GM12878 (cell line): ENCODE data around the gene ZNF526. TPM values are rescaled to one million over a fixed set of nuclear protein-coding genes. Genes with fewer than 3 reads are reported as not detected.

Experiments used
- ATAC-seq: fragments of 200-7000 bp; cut with Tn5 transposase; 3 replicates; pipeline ENCODE4 v1.9.1; 2020; ENCODE audit warnings: mild to moderate bottlenecking, moderate library complexity
- BruUV-seq: library from RNA; stranded (reverse); fragments of 400-500 nt; replicated peaks from 2 replicates; lab custom pipeline; 2021; lab: Mats Ljungman, UMichigan
- CTCF ChIA-PET: fragments of 300-600 bp; sonication (Branson Sonifier 250); formaldehyde crosslinking; extraction: SDS; loops from one replicate; lab custom pipeline; 2021; ENCODE audit warnings: inconsistent platforms; lab: Yijun Ruan, JAX
- POLR2A ChIA-PET: fragments of 350-600 bp; formaldehyde crosslinking; extraction: SDS; loops from one replicate; lab custom pipeline; 2021; ENCODE audit warnings: inconsistent platforms; lab: Charles Lee
- RAD21 ChIA-PET: fragments of 300-600 bp; sonication (Branson Sonifier 250); formaldehyde crosslinking; loops from one replicate; lab custom pipeline; 2023; ENCODE audit warnings: antibody characterized with exemption; ENCODE audit not compliant: unreplicated experiment; lab: Charles Lee
- SMC1A ChIA-PET: fragments of 300-600 bp; sonication (Branson Sonifier 250); formaldehyde crosslinking; loops from one replicate; lab custom pipeline; 2023; ENCODE audit not compliant: unreplicated experiment, uncharacterized antibody; lab: Charles Lee
- DNase-seq: peaks from one replicate; pipeline ENCODE4 v3.0.0-alpha.2; 2011; ENCODE audit warnings: low read depth, low spot score
- FAIRE-seq: peaks from 3 replicates; lab custom pipeline; 2011; peaks lifted over from hg19 to GRCh38; lab: Jason Lieb, UNC
- H2AFZ ChIP-seq: 2 replicates; pipeline ENCODE4 v1.6.0; 2011; ENCODE audit warnings: low read depth, low read length, control low read depth; ENCODE audit not compliant: control insufficient read depth
- H3K27ac ChIP-seq: 2 replicates; pipeline ENCODE4 v1.5.1; 2011; ENCODE audit warnings: control low read depth; ENCODE audit not compliant: control insufficient read depth, insufficient read depth
- H3K27me3 ChIP-seq, 2 experiments: replicated peaks in 1 of 2; 2 replicates each; pipeline versions ENCODE4 v1.6.0 to v1.6.1; 2011; ENCODE audit warnings: low read length in 1 of 2; ENCODE audit not compliant: control insufficient read depth in 2 of 2, insufficient read depth in 2 of 2
- H3K36me3 ChIP-seq, 2 experiments: 2 replicates each; pipeline ENCODE4 v1.5.1; 2011; ENCODE audit warnings: low read length in 1 of 2; ENCODE audit not compliant: control insufficient read depth in 2 of 2, insufficient read depth in 2 of 2
- H3K4me1 ChIP-seq: 2 replicates; pipeline ENCODE4 v1.6.1; 2011; ENCODE audit warnings: mild to moderate bottlenecking, low read length, moderate library complexity, mixed read lengths; ENCODE audit not compliant: control insufficient read depth, insufficient read depth
- H3K4me2 ChIP-seq: 2 replicates; pipeline ENCODE4 v1.6.0; 2011; ENCODE audit warnings: control low read depth; ENCODE audit not compliant: control insufficient read depth, insufficient read depth
- H3K4me3 ChIP-seq: fragments of 200-600 bp; sonication (generic); 2 replicates; pipeline ENCODE4 v1.5.1; 2016
- H3K79me2 ChIP-seq: 2 replicates; pipeline ENCODE4 v1.6.0; 2011; ENCODE audit warnings: low read length; ENCODE audit not compliant: control insufficient read depth, insufficient read depth
- H3K9ac ChIP-seq: 2 replicates; pipeline ENCODE4 v1.8.0; 2011; ENCODE audit warnings: low read length, control low read depth, mixed read lengths; ENCODE audit not compliant: control insufficient read depth, insufficient read depth
- H3K9me3 ChIP-seq: replicated peaks from 3 replicates; pipeline ENCODE4 v1.5.1; 2011; ENCODE audit warnings: mild to moderate bottlenecking, low read length; ENCODE audit not compliant: control insufficient read depth, insufficient read depth
- H4K20me1 ChIP-seq: 2 replicates; pipeline ENCODE4 v1.6.0; 2011; ENCODE audit not compliant: control insufficient read depth, insufficient read depth
- BRCA1 ChIP-seq: IDR thresholded peaks from 2 replicates; pipeline ENCODE4 v1.6.1; 2011; ENCODE audit warnings: low read depth, low read length, improper control_type of control experiment
- CHD2 ChIP-seq: IDR thresholded peaks from 2 replicates; pipeline ENCODE4 v1.6.1; 2011; ENCODE audit warnings: low read depth, low read length, improper control_type of control experiment, borderline replicate concordance
- FOS ChIP-seq: IDR thresholded peaks from 3 replicates; pipeline ENCODE4 v1.6.1; 2011; ENCODE audit warnings: borderline replicate concordance; ENCODE audit not compliant: insufficient read length; ENCODE audit errors: extremely low read depth
- IKZF1 ChIP-seq: fragments of 450-650 bp; conservative IDR thresholded peaks from 2 replicates; pipeline ENCODE4 v1.6.1; 2017; ENCODE audit warnings: antibody characterized with exemption, mild to moderate bottlenecking
- JUNB ChIP-seq: IDR thresholded peaks from 2 replicates; pipeline ENCODE4 v1.6.1; 2016; ENCODE audit warnings: antibody characterized with exemption, mild to moderate bottlenecking
- MXI1 ChIP-seq: fragments of 150-350 bp; IDR thresholded peaks from 2 replicates; pipeline ENCODE4 v1.6.1; 2011; ENCODE audit warnings: low read depth, mild to moderate bottlenecking, inconsistent platforms, low read length, improper control_type of control experiment
- NR2C2 ChIP-seq: IDR thresholded peaks from 2 replicates; pipeline ENCODE4 v1.6.1; 2011; ENCODE audit warnings: borderline replicate concordance, low read depth; ENCODE audit not compliant: control insufficient read depth, insufficient read length
- SIX5 ChIP-seq: IDR thresholded peaks from 2 replicates; pipeline ENCODE4 v1.6.1; 2011; ENCODE audit warnings: mild to moderate bottlenecking, low read depth, low read length, moderate library complexity; ENCODE audit not compliant: severe bottlenecking
- ZNF217 ChIP-seq: fragments of 450-650 bp; IDR thresholded peaks from 2 replicates; pipeline ENCODE4 v1.6.1; 2017; ENCODE audit warnings: antibody characterized with exemption, mild to moderate bottlenecking
- WGBS: methylation state at CpG from one replicate; pipeline ENCODE4 v1.1.6; 2016; ENCODE audit warnings: low lambda C conversion rate; ENCODE audit not compliant: insufficient replicate concordance, insufficient coverage; ENCODE audit errors: missing lambda C conversion rate; 5-methylcytosine and 5-hydroxymethylcytosine counted together
- in situ Hi-C: fragments of 300-500 bp; cut with MboI; formaldehyde crosslinking; loops from 9 replicates; pipeline ENCODE4 v1.14.3; 2018; ENCODE audit warnings: mixed read lengths
- intact Hi-C: fragments of 100-400 bp; cut with micrococcal nuclease; formaldehyde crosslinking; loops from one replicate; pipeline ENCODE4 v1.14.2; 2022; ENCODE audit not compliant: unreplicated experiment
- polyA plus RNA-seq, 11 experiments: library from polyadenylated mRNA; depleted of rRNA in 4 of 11; unstranded in 6 of 11; stranded (reverse) in 5 of 11; fragments of >200 nt; fragmentation: Nextera tagmentation in 4 of 11; fragmentation: Illumina TruSeq in 1 of 11; extraction: Ambion mirVana in 4 of 11; extraction: Trizol in 1 of 11; gene quantifications; 1 replicate in 1 of 11; 2 replicates in 10 of 11; pipeline versions ENCODE4 v1.2.1 to v1.2.3, GENCODE V29; 2011 to 2016; ENCODE audit warnings: inconsistent platforms in 2 of 11, missing spikeins in 2 of 11, low read depth in 1 of 11
- total RNA-seq, 4 experiments: library from RNA; depleted of rRNA in 3 of 4; stranded (reverse); fragments of >200 nt in 3 of 4; fragmentation: Illumina TruSeq in 1 of 4; extraction: Trizol in 1 of 4; gene quantifications; 2 replicates each; pipeline versions ENCODE4 v1.2.1 to v1.2.3, GENCODE V29; 2013 to 2021
- TF ChIP-seq, protein P1 (sequence below): fragments of 450-650 bp; IDR thresholded peaks from 2 replicates; pipeline ENCODE4 v1.6.1; 2017; ENCODE audit warnings: antibody characterized with exemption, mild to moderate bottlenecking, moderate library complexity

Gene ZNF526
- total and polyA plus RNA-seq, 10 of the 15 experiments (the other 5 are each of a cell fraction or from before 2014, with no cell fraction given) = 1.8 to 18.3 (median 5.5) TPM

DNA sequence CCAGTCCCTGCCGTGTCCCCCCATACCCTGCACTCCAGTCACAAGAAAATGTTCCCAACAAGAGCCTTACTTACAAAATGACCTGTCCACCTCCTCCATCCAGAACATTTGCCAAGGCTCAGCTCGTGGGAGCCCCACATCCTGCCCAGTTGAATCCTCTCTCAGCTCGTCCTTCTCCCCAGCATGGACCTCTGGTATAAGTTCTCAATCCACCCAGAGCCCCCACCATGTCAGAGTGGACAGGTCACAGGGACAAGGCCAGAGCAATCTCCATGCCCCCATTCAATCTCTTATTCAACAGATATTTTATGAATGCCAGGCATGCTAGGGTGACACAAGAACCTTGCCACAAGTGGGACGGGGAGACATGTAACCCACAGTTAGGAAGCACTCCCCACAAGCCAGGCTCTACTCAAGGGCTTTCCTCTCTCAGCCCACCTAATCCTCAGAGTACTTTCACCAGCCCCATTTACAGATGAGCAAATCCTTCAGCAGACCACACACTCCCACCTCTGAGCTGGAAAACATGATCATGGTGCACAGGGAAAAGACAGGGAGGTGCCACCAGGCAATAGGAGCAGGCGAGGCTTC lies 17.7 kb upstream of the ZNF526 start:
- Histone ChIP-seq H3K27ac (peak overlapping the region; percentile 95), H3K9me3 (no peaks in the 10 kb centered on the region), H4K20me1 (no peaks in the 10 kb centered on the region), H2AFZ (no peak overlapping the region)
- SMC1A ChIA-PET = interaction anchor here (0.6 to 6.0 kb wide), 8 partner anchors 11 to 77 kb away, joined by 3 to 23 read pairs (median 4); partner anchors contain the start of genes DEDD2 and ZNF526
- POLR2A ChIA-PET = interaction anchor here (1.0 to 3.4 kb wide), 4 partner anchors 14 to 126 kb away, joined by 3 to 22 read pairs (median 10); partner anchors contain the start of genes DEDD2, GSK3A and ZNF574
- CTCF ChIA-PET = interaction anchor here (0.9 to 2.7 kb wide), 7 partner anchors 16 to 244 kb away, joined by 3 to 9 read pairs (median 4); partner anchors contain the start of gene DEDD2
- TF ChIP-seq CHD2 (no peak), IKZF1 (no peak), ZNF217 (no peak), NR2C2 (no peak), SIX5 (no peak), JUNB (no peak), FOS (no peak), BRCA1 (no peak), MXI1 (no peak)
- TF ChIP-seq, protein P1, sequence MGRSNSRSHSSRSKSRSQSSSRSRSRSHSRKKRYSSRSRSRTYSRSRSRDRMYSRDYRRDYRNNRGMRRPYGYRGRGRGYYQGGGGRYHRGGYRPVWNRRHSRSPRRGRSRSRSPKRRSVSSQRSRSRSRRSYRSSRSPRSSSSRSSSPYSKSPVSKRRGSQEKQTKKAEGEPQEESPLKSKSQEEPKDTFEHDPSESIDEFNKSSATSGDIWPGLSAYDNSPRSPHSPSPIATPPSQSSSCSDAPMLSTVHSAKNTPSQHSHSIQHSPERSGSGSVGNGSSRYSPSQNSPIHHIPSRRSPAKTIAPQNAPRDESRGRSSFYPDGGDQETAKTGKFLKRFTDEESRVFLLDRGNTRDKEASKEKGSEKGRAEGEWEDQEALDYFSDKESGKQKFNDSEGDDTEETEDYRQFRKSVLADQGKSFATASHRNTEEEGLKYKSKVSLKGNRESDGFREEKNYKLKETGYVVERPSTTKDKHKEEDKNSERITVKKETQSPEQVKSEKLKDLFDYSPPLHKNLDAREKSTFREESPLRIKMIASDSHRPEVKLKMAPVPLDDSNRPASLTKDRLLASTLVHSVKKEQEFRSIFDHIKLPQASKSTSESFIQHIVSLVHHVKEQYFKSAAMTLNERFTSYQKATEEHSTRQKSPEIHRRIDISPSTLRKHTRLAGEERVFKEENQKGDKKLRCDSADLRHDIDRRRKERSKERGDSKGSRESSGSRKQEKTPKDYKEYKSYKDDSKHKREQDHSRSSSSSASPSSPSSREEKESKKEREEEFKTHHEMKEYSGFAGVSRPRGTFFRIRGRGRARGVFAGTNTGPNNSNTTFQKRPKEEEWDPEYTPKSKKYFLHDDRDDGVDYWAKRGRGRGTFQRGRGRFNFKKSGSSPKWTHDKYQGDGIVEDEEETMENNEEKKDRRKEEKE = no peak
- TF ChIP-seq, all 136 proteins: peak for 0
- ATAC-seq (no peak), FAIRE-seq (no peak), DNase-seq (no peak)
- Histone ChIP-seq H3K4me2 (peak overlapping the region; percentile 90), H3K4me3 (peak overlapping the region; percentile 56), H3K9ac (peak overlapping the region; percentile 73; the same call in 1 of the 2 replicates), H3K79me2 (peaks cover 9% of the 10 kb centered on the region), H3K4me1 (peaks cover 51% of the 10 kb centered on the region), H3K27me3 (no peaks in the 10 kb centered on the region), H3K36me3 (peaks cover 18 to 33% of the 10 kb centered on the region in 2 experiments)
- in situ Hi-C loops = no loop called here
- intact Hi-C loops = no loop called here
- no TSS peak for BruUV-seq
- RAD21 ChIA-PET = interaction anchor here (1.0 to 4.6 kb wide), 4 partner anchors 14 to 79 kb away, joined by 3 to 20 read pairs (median 4); partner anchors contain the start of gene POU2F2
- WGBS = 40% methylated on average over 5 of the region's 5 CpGs
